H1 (cell line): ENCODE results near the gene SERINC4.
"Not testable (repeated sequence)": the region's sequence is repeated elsewhere in the genome, so short reads cannot be mapped to it uniquely, and the experiment has no call there.

Experiments
- EZH2 ChIP-seq: fragments of 200-600 bp; sonication (generic); IDR thresholded peaks from 2 replicates; pipeline ENCODE4 v1.7.1; 2012; ENCODE audit warnings: low read depth, mild to moderate bottlenecking, moderate library complexity, low read length, inconsistent platforms; ENCODE audit not compliant: severe bottlenecking
- POLR2A ChIP-seq, 2 experiments: IDR thresholded peaks; 1 replicate in 1 of 2; 2 replicates in 1 of 2; pipeline ENCODE4 v1.6.1; 2011; ENCODE audit warnings: low read depth in 2 of 2, low read length in 2 of 2, mild to moderate bottlenecking in 2 of 2; ENCODE audit errors: control extremely low read depth in 1 of 2
- TCF12 ChIP-seq: IDR thresholded peaks from 2 replicates; pipeline ENCODE4 v1.6.1; 2011; ENCODE audit warnings: low read depth, mild to moderate bottlenecking, low read length
- TF ChIP-seq, protein P1 (sequence below), 3 experiments: IDR thresholded peaks; 1 replicate in 2 of 3; 2 replicates in 1 of 3; pipeline versions ENCODE4 v1.5.1 to v1.6.1; 2011; ENCODE audit warnings: low read length in 3 of 3, mild to moderate bottlenecking in 3 of 3, inconsistent platforms in 2 of 3, low read depth in 1 of 3, moderate library complexity in 1 of 3; ENCODE audit not compliant: insufficient read depth in 1 of 3; ENCODE audit errors: control extremely low read depth in 1 of 3

DNA sequence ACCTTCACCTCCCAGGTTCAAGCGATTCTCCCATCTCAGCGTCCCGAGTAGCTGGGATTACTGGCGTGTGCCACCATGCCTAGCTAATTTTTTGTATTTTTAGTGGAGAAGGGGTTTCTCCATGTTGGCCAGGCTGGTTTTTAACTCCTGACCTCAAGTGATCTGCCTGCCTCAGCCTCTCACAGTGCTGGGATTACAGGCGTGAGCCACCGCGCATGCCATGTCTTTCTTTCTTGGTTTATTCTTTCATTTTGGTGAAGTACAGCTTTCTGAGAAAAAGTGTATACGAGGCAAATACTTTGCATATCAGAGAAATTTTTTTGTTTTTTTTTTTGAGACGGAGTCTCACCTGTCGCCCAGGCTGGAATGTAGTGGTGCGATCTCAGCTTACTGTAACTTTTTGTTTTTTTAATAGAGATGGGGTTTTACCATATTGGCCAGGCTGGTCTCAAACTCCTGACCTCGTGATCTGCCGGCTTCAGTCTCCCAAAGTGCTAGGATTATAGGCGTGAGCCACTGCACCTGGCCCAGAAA, 31.6 kb upstream of the SERINC4 start:
- TF ChIP-seq, protein P1, sequence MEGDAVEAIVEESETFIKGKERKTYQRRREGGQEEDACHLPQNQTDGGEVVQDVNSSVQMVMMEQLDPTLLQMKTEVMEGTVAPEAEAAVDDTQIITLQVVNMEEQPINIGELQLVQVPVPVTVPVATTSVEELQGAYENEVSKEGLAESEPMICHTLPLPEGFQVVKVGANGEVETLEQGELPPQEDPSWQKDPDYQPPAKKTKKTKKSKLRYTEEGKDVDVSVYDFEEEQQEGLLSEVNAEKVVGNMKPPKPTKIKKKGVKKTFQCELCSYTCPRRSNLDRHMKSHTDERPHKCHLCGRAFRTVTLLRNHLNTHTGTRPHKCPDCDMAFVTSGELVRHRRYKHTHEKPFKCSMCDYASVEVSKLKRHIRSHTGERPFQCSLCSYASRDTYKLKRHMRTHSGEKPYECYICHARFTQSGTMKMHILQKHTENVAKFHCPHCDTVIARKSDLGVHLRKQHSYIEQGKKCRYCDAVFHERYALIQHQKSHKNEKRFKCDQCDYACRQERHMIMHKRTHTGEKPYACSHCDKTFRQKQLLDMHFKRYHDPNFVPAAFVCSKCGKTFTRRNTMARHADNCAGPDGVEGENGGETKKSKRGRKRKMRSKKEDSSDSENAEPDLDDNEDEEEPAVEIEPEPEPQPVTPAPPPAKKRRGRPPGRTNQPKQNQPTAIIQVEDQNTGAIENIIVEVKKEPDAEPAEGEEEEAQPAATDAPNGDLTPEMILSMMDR (IDR thresholded peaks at IDR 0.05; ENCODE audit: control extremely low read depth in 1 of 3, insufficient read depth in 1 of 3, low read depth in 1 of 3, low read length in 3 of 3) = not testable (repeated sequence)
- TF ChIP-seq TCF12; POLR2A (IDR thresholded peaks at IDR 0.05; ENCODE audit: control extremely low read depth in 1 of 2, low read depth in 2 of 2, low read length in 2 of 2); EZH2: not testable (repeated sequence)
